ENCODE data around the gene GGCT.

DNA sequence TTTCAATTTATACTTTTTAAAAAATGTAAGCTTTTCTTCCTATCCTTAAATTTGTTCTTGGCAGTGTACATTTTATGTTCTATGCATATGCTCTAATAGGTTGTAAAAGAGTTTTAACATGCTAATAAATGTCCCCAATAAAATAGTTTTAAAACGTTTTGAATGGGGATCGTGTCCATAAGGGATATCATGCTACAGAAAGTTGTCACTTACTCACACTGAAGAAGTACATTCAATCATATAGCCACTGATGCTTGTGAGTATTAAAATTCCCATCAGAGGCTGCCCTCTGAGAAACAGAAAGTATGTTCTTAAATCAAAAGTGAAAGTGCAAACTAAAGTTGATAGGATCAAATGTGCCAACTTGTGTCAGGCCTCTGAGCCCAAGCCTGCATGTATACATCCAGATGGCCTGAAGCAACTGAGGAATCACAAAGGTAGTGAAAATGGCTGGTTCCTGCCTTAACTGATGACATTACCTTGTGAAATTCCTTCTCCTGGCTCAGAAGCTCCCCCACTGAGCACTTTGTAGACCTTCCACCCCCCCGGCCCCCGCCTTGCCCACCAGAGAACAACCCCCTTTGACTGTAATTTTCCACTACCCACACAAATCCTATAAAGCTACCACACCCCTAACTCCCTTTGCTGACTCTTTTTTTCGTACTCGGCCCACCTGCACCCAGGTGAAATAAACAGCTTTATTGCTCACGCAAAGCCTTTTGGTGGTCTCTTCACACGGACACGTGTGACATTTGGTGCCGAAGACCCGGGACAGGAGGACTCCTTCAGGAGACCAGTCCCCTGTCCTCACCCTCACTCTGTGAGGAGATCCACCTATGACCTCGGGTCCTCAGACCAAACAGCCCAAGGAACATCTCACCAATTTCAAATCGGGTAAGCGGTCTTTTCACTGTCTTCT, 25.2 kb downstream of the GGCT start:
- TF ChIP-seq, protein P1, sequence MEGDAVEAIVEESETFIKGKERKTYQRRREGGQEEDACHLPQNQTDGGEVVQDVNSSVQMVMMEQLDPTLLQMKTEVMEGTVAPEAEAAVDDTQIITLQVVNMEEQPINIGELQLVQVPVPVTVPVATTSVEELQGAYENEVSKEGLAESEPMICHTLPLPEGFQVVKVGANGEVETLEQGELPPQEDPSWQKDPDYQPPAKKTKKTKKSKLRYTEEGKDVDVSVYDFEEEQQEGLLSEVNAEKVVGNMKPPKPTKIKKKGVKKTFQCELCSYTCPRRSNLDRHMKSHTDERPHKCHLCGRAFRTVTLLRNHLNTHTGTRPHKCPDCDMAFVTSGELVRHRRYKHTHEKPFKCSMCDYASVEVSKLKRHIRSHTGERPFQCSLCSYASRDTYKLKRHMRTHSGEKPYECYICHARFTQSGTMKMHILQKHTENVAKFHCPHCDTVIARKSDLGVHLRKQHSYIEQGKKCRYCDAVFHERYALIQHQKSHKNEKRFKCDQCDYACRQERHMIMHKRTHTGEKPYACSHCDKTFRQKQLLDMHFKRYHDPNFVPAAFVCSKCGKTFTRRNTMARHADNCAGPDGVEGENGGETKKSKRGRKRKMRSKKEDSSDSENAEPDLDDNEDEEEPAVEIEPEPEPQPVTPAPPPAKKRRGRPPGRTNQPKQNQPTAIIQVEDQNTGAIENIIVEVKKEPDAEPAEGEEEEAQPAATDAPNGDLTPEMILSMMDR (IDR thresholded peaks at IDR 0.05; ENCODE audit: extremely low read depth in 1 of 2, insufficient read depth in 1 of 2, low read depth in 1 of 2, low read length in 2 of 2), result no peak
- TF ChIP-seq, protein P2, sequence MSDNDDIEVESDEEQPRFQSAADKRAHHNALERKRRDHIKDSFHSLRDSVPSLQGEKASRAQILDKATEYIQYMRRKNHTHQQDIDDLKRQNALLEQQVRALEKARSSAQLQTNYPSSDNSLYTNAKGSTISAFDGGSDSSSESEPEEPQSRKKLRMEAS (IDR thresholded peaks at IDR 0.05; ENCODE audit: insufficient read depth, insufficient read length), result no peak
